Renal pelvis (tissue), 4 donors: Measurements from ENCODE around the gene DMBX1. TPM values are rescaled to one million over a fixed set of nuclear protein-coding genes. Genes with fewer than 3 reads are reported as not detected.
A peak's percentile ranks its signal among the peaks of the same experiment; 100 is the strongest.

Source experiments
- DNase-seq: peaks from one replicate; pipeline ENCODE4 v3.0.0-alpha.2; 2013
- polyA plus RNA-seq, 3 donors: library from polyadenylated mRNA; unstranded; fragments of 120-200 nt; gene quantifications; one replicate each; pipeline ENCODE4 v1.2.1, GENCODE V29; 2013; ENCODE audit not compliant: insufficient read length in 3 of 3

The DMBX1 gene
- polyA plus RNA-seq, 3 donors = 0.06 TPM; not detected in 2

- no peak for DNase-seq
These were observed 11.9 kb downstream of the DMBX1 start for GRCh38 chr1:46501528-46501927.

- DNase-seq = no peak
These were observed 13.8 kb downstream of the DMBX1 start for GRCh38 chr1:46503421-46503820.

DNA sequence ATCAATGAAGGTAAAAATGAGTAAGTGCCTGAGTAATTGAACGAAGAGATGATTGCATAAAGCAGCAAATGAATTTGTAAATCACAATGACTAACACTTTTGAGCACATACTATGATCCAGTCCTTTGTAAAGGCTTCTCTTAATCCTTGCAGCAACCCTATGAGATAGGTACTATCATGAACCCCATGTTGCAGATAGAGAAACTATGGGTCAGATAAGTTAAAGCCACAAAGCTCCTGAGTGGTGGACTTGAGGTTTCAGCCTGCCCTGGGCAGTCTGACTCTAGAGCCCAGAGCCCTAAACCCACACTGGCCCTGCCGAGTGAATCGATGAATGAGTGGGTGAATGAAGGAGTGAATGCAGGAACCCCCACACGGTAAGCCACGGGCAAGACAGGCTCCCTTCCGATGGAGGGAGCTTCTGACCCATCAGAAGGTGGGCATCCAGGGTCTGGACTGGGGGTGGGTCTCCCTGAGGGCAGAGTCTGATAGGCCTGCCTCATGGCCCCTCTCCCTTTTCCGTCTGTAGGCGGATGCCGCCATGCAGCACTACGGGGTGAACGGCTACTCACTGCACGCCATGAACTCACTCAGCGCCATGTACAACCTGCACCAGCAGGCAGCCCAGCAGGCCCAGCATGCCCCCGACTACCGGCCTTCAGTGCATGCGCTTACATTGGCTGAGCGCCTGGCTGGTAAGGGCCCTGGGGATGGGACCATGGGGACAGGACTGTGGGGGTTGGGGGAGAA is 17.0 kb downstream of the DMBX1 start:
- DNase-seq = no peak

DNA sequence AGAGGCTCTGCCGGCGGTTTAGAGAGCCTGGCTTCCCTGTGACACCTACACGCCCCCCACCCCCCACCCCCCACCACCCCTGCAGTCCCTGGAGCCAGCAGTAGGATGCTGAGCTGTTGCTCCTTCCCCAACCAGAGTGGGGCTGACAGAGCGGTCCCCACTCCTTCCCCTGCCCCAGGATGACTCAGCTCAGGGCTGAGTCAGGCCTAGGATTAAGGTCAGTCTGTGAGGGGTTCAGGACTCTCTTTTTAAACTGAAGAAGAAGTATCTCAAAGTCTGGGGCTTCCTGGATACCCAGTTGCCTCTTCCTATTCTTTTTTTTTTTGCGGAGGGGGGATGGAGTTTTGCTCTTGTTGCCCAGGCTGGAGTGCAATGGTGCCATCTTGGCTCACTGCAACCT is 19.1 kb downstream of the DMBX1 start:
- no peak for DNase-seq

- no peak for DNase-seq
These were observed 20.8 kb downstream of the DMBX1 start for GRCh38 chr1:46510341-46510997.

- no peak for DNase-seq
These were observed 21.3 kb downstream of the DMBX1 start for GRCh38 chr1:46510998-46511365.

- DNase-seq = no peak
These were observed 22.6 kb downstream of the DMBX1 start for GRCh38 chr1:46512135-46512791.

- no peak for DNase-seq
These were observed 23.2 kb downstream of the DMBX1 start for GRCh38 chr1:46512792-46513190.

DNA sequence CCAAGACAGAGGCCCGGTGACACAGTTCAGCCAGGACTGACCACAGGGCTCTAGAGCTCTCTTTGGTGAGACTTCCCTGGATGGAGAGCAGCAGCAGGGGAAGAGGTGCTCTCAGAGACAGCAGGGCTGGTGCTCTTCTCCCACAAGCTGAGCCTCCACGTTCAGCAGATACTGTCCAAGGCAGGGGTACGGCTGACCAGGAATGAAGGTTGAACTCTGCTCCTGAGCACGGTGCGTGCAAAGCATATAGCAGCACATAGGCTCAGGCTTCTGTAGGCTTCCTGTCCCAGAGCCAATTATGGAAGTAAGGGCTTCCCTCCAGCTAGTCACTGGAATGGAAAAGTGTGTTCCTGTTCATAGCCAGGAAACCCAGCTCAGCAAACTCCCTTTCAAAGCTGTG is 23.9 kb downstream of the DMBX1 start:
- DNase-seq = no peak

DNA sequence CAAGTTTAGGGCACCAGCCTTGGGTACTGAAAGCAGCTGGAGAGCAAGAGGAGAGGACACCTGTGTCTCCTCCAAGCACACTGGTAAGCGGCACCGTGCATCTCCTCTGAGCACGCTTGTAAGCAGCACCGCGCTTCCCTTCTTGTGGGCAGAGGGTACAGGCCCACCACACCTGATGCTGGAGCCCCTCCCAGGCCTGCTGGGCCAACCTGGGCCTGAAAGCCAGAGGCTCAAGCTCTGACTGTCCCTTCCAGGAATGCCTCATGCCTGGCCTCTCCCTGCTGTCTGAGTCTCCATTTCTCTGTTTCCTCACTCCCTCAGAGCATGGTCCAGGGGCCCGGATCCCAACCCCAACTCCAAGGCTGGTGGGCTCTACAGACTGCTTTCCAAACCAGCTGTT is 25.9 kb downstream of the DMBX1 start:
- DNase-seq = no peak

- no peak for DNase-seq
These were observed 26.7 kb downstream of the DMBX1 start for GRCh38 chr1:46516200-46516950.

DNA sequence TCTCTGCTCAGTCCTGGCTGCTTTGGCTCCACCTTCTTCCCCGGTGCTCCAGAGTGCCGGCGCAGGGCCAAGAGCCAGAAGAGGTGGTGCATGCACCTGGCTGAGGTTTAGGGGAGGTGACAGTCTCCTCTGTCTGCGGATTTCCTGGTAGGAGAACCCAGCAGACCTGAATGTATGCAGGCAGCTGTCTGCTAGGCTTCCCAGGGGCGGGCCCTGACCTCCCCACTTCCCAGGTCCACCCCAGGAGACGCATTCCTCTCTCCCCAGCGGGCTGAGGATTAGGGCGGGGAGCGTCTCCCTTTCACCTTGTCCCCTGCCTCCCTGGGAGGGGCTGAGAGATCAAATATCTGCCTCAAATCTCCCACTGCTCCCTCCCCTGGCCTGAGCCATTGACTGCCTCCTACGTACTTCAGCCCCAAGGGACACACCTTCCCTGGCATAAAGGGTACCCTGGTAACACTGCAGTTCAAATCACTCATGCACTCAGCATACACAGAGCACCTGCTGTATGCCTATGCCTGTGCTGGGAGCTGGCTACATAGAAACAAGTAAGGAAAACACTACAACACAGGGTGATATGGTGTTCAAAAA is 27.5 kb downstream of the DMBX1 start:
- peak; percentile 30 for DNase-seq

DNA sequence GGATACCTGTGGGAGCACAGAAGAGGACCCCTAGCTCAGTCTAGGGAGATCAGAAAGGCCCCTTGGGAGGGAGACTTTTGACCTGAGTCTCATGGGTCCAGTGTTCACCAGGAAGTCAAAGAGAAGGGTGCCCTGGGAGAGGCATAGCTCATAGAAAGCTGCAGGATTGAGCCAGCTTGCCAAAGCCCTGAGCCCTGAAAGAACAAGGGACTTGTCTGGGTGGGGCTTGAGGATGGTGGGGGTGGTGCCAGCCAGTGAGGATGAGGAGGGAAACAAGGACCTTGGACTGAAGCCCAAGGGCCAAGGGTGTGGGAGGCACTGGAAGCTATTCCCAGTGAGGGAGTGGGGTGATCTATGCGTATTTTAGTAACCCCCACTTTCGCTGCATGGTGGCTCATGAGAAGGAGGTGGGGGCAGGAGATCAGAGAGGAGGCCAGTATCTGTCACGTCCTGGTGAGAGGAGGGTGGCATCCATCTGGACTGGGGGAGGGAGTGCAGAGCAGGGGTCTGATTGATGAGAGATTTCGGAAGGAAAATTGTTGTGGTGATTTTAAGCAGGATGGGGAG is 28.4 kb downstream of the DMBX1 start:
- no peak for DNase-seq

DNA sequence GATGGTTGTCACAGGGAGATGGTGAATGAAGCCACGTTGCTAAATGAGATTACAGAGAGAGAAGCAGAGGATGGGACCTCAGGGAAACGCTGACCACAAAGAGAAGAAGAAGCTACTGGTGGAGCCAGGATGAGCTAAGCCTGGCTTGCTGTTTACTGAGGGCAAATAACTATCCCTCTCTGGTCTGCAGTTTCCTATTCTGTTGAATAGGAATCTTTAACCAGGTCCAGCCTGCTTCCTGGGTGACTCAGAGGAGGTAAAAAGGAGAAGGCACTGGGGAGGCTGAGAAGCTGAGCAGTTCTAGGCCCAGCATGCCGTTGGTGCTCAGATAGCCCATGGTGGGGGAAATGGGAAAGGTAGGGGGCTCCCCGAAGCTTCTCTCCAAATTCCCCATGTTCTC is 29.6 kb downstream of the DMBX1 start:
- DNase-seq = no peak

DNA sequence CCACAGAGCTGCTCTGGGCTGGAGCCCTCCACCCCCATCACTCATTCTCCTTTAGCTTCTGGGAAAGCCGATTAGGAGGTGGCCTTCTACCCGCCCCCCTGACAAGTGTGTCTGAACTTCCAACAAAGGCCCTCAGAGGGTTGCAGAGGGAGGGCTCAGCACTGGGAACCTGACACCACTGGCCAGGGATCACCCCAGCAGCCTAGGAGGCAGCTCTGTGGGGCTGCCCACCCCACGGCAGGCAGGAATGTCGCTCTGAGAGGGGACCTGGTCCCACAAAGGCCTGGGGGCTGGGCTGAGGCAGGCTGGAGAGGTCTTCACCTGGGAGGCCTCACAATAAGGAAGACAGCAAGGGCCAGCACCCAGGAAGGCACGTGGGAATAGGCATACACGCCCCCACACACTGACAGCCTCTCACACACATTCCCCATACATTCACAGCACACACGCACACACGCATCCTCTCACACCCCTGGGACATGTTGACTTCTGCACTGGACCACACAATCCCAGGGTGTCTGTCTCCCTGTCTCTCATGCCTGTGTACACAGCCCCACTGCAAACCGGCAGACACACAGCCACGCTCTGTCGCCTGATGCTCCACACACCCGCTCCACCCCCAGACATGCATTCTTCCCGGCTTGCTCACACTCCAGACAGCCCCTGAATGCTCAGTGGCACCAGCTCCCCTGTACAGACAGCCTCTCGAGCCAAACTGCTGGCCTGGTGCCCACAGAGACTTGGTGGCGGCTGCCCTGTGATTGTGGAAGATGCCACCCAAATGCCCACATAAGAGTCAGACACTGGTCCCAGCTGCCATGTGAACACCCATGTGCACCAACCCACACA is 30.7 kb downstream of the DMBX1 start:
- peak; percentile 42 for DNase-seq

GRCh38 chr1:46521414-46521813 is 31.8 kb downstream of the DMBX1 start:
- no peak for DNase-seq

- DNase-seq = no peak
These were observed 32.7 kb downstream of the DMBX1 start for GRCh38 chr1:46522184-46522968.

DNA sequence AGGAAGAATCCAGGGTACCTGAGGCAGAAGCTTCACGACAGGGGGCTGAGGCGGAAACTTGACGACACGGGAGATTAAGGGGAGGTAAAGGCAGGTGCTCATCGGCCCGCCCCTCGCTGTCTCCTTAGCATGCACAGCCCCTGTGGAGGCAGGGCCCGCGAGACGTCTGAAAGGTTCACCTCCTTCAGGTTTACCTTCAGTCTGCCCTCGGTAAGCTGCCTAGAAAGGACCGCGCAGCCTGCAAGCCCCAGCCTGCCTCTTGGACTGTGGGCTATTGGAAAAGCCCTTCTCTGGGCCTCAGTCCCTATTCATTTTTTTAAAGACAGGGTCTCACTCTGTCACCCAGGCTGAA is 33.3 kb downstream of the DMBX1 start:
- DNase-seq = no peak

DNA sequence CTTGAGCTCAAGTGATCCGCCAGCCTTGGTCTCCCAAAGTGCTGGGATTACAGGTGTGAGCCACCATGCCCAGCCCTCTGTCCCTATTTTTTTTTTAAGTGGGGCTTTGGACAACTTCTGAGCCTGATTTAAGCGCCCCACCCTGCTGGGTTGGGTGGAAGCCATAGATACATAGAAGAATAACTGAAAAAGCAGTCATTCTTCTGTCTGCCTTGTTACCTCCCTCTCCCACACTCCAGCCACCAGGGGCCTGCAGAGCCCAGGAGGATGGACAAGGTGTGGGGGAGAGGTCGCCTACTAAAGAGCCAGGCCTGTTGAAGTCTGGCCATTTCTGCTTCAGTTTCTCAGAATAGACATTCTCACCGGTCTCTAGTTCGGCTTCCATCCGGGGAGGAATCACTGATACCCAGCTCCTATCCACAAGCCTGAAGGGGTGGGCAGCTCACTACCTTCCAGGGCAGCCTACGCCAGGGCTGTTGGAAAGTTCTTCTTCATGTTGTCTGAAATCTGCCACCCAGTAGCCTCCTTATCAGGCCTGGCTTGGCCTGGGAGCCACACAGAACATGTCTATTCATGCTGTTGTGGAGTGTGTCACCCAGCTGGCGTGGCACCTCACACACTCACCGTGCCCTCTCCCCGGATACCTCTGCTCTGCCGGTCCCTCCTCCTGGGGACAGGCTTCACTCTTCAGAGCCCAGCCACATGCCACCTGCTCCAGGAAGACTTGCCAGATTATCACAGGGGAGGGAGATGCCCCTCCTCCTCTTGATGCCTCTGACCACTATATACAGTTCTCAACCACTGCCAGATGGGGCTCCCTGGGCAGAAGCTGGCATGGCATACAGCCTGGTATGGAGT is 34.1 kb downstream of the DMBX1 start:
- DNase-seq = no peak
